ENCODE data around the gene ZBTB21. TPM values are rescaled to one million over a fixed set of nuclear protein-coding genes. Genes with fewer than 3 reads are reported as not detected.

The ZBTB21 gene
- total RNA-seq, 2 experiments from 2014 or later, result 30.7 to 32.9 TPM

GRCh38 chr21:42039470-42039901 lies 29.3 kb upstream of the ZBTB21 start:
- ATAC-seq (no peak), DNase-seq (no peak)
- Mint-ChIP-seq H3K27me3 (no peaks in the 10 kb centered on the region), H3K27ac (no peak overlapping the region), H3K4me3 (no peak overlapping the region), H3K36me3 (ENCODE audit: low read depth) (no peaks in the 10 kb centered on the region), H3K9me3 (ENCODE audit: low read depth) (no peaks in the 10 kb centered on the region), H3K4me1 (peaks cover 2% of the 10 kb centered on the region)
- intact Hi-C loops (cut with DNase I, micrococcal nuclease), result no loop called here
- POLR2A ChIA-PET, result no interaction called here
- CTCF ChIA-PET, result interaction anchor here (0.6 kb wide), 1 partner anchor 181 kb away, joined by 5 read pairs; no protein-coding TSS in a partner anchor

DNA sequence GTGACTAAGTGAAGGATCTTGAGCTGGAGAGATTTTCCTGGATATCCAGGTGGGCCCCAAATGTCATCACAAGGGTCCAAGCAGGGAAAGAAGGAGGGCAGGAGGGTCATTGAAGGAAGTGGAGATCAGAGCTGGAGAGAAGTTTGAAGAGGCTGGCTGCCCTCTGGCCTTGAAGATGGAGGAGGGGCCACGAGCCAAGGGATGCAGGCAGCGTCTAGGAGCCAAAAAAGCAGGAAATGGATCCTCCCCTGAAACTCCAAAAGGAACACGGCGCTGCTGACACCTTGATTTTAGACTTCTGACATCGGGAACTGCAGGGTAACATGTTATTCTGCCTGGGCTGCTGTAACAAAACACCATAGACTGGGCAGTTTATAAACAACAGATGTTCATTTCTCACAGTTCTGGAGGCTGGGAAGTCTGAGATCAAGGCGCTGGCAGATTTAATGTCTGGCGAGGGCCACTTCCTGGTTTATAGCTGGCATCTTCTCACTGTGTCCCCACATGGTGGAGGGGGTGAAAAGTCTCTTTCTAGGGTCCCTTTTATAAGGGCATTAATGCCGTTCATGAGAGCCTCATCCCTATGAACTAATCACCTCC lies 28.8 kb upstream of the ZBTB21 start:
- Mint-ChIP-seq H3K27me3 (no peaks in the 10 kb centered on the region), H3K27ac (no peak overlapping the region), H3K4me3 (no peak overlapping the region), H3K4me1 (peaks cover 2% of the 10 kb centered on the region), H3K36me3 (ENCODE audit: low read depth) (no peaks in the 10 kb centered on the region), H3K9me3 (ENCODE audit: low read depth) (no peaks in the 10 kb centered on the region)
- intact Hi-C loops (cut with DNase I, micrococcal nuclease), result no loop called here
- DNase-seq (no peak), ATAC-seq (no peak)
- ChIA-PET POLR2A (no interaction called here), CTCF (interaction anchor here (0.6 to 1.0 kb wide), 3 partner anchors 37 to 181 kb away, joined by 3 to 5 read pairs (median 5); no protein-coding TSS in a partner anchor)

DNA sequence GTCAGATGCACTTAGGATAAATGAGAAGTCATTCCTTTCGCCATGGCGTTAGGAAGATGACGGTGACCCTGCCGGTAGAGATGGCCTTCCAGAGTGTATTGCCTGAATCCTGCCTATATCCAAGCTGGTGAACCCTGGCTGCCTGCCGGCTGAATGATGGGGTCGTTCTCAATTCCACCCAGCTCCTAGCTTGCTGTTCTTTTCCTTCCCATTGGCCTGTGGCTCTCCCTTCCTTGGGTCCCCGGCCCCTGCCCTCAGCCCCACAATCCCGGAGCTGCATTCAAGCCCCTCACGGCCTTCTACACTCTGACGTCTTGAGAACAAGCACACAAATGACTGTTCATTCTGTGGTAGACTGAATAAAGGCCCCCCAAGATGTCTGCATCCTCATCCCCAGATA lies 28.2 kb upstream of the ZBTB21 start:
- Mint-ChIP-seq H3K27me3 (no peaks in the 10 kb centered on the region), H3K9me3 (ENCODE audit: low read depth) (no peaks in the 10 kb centered on the region), H3K36me3 (ENCODE audit: low read depth) (no peaks in the 10 kb centered on the region), H3K27ac (no peak overlapping the region), H3K4me1 (peaks cover 2% of the 10 kb centered on the region), H3K4me3 (no peak overlapping the region)
- no peak for DNase-seq
- ChIA-PET CTCF (interaction anchor here (0.8 to 1.0 kb wide), 3 partner anchors 37 to 70 kb away, joined by 3 to 4 read pairs (median 3); no protein-coding TSS in a partner anchor), POLR2A (no interaction called here)
- no peak for ATAC-seq
- intact Hi-C loops (cut with DNase I, micrococcal nuclease), result no loop called here

GRCh38 chr21:42037943-42038342 lies 27.8 kb upstream of the ZBTB21 start:
- intact Hi-C loops (cut with DNase I, micrococcal nuclease), result no loop called here
- ATAC-seq, result no peak
- no peaks in the 10 kb centered on the region for H3K9me3 Mint-ChIP-seq (ENCODE audit: low read depth)

DNA sequence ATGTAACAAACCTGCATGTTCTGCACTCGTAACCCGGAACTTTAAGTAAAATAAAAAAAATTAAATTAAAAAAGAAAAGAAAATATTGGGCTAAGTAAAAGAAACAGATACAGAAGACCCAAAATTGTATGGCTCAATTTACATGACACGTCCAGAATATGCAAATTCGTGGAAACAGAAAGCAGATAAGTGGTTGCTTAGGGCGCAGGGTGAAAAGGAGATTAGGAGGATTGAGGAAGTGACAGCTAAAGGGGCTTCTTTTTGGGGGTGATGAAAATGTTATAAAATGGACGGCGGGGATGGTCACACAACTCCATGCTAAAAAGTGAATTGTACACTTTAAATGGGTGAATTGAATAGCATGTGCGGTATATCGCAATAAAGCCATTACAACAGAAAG lies 27.4 kb upstream of the ZBTB21 start:
- POLR2A ChIA-PET, result no interaction called here
- H3K9me3 Mint-ChIP-seq (ENCODE audit: low read depth), result no peaks in the 10 kb centered on the region
- ATAC-seq (no peak), DNase-seq (no peak)
- intact Hi-C loops (cut with DNase I, micrococcal nuclease), result no loop called here
- H3K4me3 Mint-ChIP-seq, result no peak overlapping the region
- H3K4me1 Mint-ChIP-seq, result peaks cover 2% of the 10 kb centered on the region
- no peaks in the 10 kb centered on the region for H3K27me3 Mint-ChIP-seq
- H3K36me3 Mint-ChIP-seq (ENCODE audit: low read depth), result no peaks in the 10 kb centered on the region
- no peak overlapping the region for H3K27ac Mint-ChIP-seq
- CTCF ChIA-PET, result interaction anchor here (1.0 kb wide), 1 partner anchor 38 kb away, joined by 4 read pairs; no protein-coding TSS in a partner anchor

More at GRCh38 chr21:42037943-42038342, 27.8 kb upstream of the ZBTB21 start:
- Mint-ChIP-seq H3K36me3 (ENCODE audit: low read depth) (no peaks in the 10 kb centered on the region), H3K4me3 (no peak overlapping the region), H3K27me3 (no peaks in the 10 kb centered on the region), H3K27ac (no peak overlapping the region), H3K4me1 (peaks cover 2% of the 10 kb centered on the region)
- CTCF ChIA-PET, result interaction anchor here (0.8 to 1.0 kb wide), 3 partner anchors 36 to 70 kb away, joined by 3 to 4 read pairs (median 3); no protein-coding TSS in a partner anchor
- POLR2A ChIA-PET, result no interaction called here
- no peak for DNase-seq

GRCh38 chr21:42036313-42036712 lies 26.2 kb upstream of the ZBTB21 start:
- no peak overlapping the region for H3K4me3 Mint-ChIP-seq
- ATAC-seq, result no peak
- DNase-seq, result no peak
- CTCF ChIA-PET, result interaction anchor here (0.7 kb wide), 1 partner anchor 375 kb away, joined by 3 read pairs; no protein-coding TSS in a partner anchor
- no peaks in the 10 kb centered on the region for H3K27me3 Mint-ChIP-seq
- POLR2A ChIA-PET, result no interaction called here
- intact Hi-C loops (cut with DNase I, micrococcal nuclease), result no loop called here
- H3K36me3 Mint-ChIP-seq (ENCODE audit: low read depth), result no peaks in the 10 kb centered on the region
- no peaks in the 10 kb centered on the region for H3K9me3 Mint-ChIP-seq (ENCODE audit: low read depth)
- no peak overlapping the region for H3K27ac Mint-ChIP-seq
- peaks cover 2% of the 10 kb centered on the region for H3K4me1 Mint-ChIP-seq

DNA sequence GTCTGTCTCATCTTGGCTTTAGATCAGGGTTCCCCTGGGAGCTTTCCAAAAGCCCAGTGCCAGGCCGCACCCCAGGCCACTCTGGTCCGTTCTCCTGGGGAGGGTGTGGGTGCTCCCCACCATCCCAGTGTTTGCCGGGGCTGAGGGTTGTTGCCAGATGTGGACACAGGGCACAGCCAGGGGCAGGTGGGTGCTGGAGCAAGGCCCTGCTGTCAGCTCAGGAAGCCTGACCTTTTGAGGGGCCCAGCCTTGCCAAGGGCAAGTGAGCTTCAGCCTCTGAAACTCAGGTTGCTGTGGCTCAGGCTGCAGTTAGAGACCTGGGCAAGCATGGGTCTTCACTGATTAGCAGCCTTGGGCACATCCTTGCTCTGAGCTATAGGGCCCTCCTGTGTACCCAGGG lies 22.8 kb upstream of the ZBTB21 start:
- ATAC-seq (no peak), DNase-seq (no peak)
- intact Hi-C loops (cut with DNase I, micrococcal nuclease), result no loop called here
- Mint-ChIP-seq H3K9me3 (ENCODE audit: low read depth) (no peaks in the 10 kb centered on the region), H3K27me3 (no peaks in the 10 kb centered on the region), H3K4me3 (no peak overlapping the region), H3K36me3 (ENCODE audit: low read depth) (no peaks in the 10 kb centered on the region), H3K27ac (no peak overlapping the region), H3K4me1 (no peaks in the 10 kb centered on the region)
- ChIA-PET CTCF (interaction anchor here (0.6 to 0.8 kb wide), 3 partner anchors 226 to 655 kb away, joined by 3 to 4 read pairs (median 3); no protein-coding TSS in a partner anchor), POLR2A (no interaction called here)

GRCh38 chr21:42032266-42032665 lies 22.1 kb upstream of the ZBTB21 start:
- no peak for ATAC-seq
- no peaks in the 10 kb centered on the region for H3K27me3 Mint-ChIP-seq
- DNase-seq, result no peak
- intact Hi-C loops (cut with DNase I, micrococcal nuclease), result no loop called here
- no peaks in the 10 kb centered on the region for H3K36me3 Mint-ChIP-seq (ENCODE audit: low read depth)
- H3K27ac Mint-ChIP-seq, result no peak overlapping the region
- ChIA-PET POLR2A (no interaction called here), CTCF (interaction anchor here (0.6 kb wide), 1 partner anchor 146 kb away, joined by 5 read pairs; no protein-coding TSS in a partner anchor)
- no peaks in the 10 kb centered on the region for H3K4me1 Mint-ChIP-seq
- H3K9me3 Mint-ChIP-seq (ENCODE audit: low read depth), result no peaks in the 10 kb centered on the region
- H3K4me3 Mint-ChIP-seq, result no peak overlapping the region

DNA sequence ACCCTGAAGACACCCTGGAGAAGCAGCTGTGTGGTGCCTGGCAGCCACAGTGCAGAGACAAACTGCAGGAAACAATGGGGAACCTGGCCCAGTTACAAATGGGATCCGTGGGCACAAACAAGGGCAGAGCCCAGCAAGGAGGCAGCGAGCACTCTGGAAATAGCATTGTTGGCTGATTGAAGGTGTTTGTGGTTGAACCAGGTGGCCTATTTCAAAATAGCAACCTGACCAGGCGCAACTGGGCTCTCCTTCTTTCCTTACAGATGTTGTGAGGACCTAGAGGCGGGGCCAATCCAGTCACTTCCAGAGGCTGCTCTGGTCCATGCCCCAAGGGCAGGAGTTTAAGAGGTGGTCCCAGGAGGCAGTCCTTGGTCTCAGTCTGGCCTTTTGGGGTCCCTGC lies 21.7 kb upstream of the ZBTB21 start:
- ATAC-seq, result no peak
- no peaks in the 10 kb centered on the region for H3K36me3 Mint-ChIP-seq (ENCODE audit: low read depth)
- no peaks in the 10 kb centered on the region for H3K9me3 Mint-ChIP-seq (ENCODE audit: low read depth)
- CTCF ChIA-PET, result interaction anchor here (0.6 kb wide), 1 partner anchor 147 kb away, joined by 5 read pairs; no protein-coding TSS in a partner anchor
- no peak overlapping the region for H3K4me3 Mint-ChIP-seq
- H3K4me1 Mint-ChIP-seq, result no peaks in the 10 kb centered on the region
- peaks cover under 1% of the 10 kb centered on the region for H3K27me3 Mint-ChIP-seq
- no peak for DNase-seq
- POLR2A ChIA-PET, result no interaction called here
- H3K27ac Mint-ChIP-seq, result no peak overlapping the region
- intact Hi-C loops (cut with DNase I, micrococcal nuclease), result no loop called here

GRCh38 chr21:42031241-42031640 lies 21.1 kb upstream of the ZBTB21 start:
- intact Hi-C loops (cut with DNase I, micrococcal nuclease), result no loop called here
- H3K4me1 Mint-ChIP-seq, result no peaks in the 10 kb centered on the region
- no peak for ATAC-seq

DNA sequence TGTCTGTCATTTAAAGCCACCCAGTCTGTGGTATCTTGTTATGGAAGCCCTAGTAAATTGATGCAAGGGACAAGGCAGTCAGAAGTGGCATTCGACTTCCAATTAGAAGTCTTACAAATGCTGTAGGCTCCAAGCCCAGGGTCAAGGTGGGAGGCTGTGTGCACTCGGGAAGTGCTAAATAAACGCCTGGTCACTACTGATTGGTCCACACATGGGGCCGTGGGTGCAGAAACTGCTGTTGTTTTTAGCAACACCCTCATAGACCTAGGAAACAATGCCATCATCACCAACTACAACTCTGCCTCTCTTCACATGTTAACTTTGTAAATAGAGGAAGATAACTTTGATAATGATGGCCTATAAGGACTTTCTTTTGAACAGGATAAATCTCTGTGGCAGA lies 20.2 kb upstream of the ZBTB21 start:
- ChIA-PET POLR2A (no interaction called here), CTCF (no interaction called here)
- Mint-ChIP-seq H3K36me3 (ENCODE audit: low read depth) (no peaks in the 10 kb centered on the region), H3K27me3 (peaks cover 3% of the 10 kb centered on the region), H3K4me3 (no peak overlapping the region), H3K9me3 (ENCODE audit: low read depth) (no peaks in the 10 kb centered on the region), H3K27ac (no peak overlapping the region), H3K4me1 (no peaks in the 10 kb centered on the region)
- DNase-seq, result no peak
- no peak for ATAC-seq
- intact Hi-C loops (cut with DNase I, micrococcal nuclease), result no loop called here

More at GRCh38 chr21:42031241-42031640, 21.1 kb upstream of the ZBTB21 start:
- Mint-ChIP-seq H3K4me3 (no peak overlapping the region), H3K27me3 (peaks cover 3% of the 10 kb centered on the region), H3K9me3 (ENCODE audit: low read depth) (no peaks in the 10 kb centered on the region), H3K27ac (no peak overlapping the region), H3K36me3 (ENCODE audit: low read depth) (no peaks in the 10 kb centered on the region)
- ChIA-PET POLR2A (no interaction called here), CTCF (no interaction called here)
- no peak for DNase-seq

DNA sequence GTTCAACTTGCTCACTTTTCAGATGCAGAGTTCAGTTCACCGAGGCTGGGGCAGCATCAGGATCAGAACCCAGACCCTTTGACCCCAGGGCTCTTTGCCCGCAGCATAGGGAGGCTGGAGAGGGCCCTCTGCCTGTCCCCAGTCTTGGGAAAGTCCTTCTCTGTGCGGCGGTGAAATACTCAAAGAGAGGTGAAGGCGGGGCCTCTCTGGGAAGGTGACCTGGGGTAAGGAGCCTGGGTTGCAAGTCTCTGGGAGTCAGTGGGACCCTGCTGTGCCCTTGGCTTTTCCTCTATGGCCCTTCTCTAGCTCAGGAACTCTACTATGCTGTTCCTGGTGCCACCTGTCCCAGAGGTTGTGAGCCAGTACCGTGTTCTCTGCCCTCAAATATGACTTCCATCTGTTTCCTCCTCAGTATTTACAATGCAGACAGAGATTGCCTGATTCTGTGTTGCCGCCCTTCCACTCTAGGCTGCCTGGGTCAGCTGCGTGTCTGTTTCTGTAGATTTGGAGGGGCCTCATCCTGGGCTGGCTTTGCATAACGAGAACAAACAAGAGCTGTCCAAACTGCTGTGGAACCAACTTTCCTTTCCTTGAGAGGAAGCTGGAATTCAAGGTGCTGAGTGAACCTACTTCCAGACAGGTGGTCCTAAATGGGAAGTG lies 18.7 kb upstream of the ZBTB21 start:
- Mint-ChIP-seq H3K36me3 (ENCODE audit: low read depth) (no peaks in the 10 kb centered on the region), H3K4me1 (no peaks in the 10 kb centered on the region), H3K4me3 (no peak overlapping the region), H3K27ac (no peak overlapping the region), H3K9me3 (ENCODE audit: low read depth) (no peaks in the 10 kb centered on the region), H3K27me3 (peaks cover 3% of the 10 kb centered on the region)
- ChIA-PET CTCF (interaction anchor here (0.8 kb wide), 1 partner anchor 230 kb away, joined by 3 read pairs; no protein-coding TSS in a partner anchor), POLR2A (no interaction called here)
- intact Hi-C loops (cut with DNase I, micrococcal nuclease), result no loop called here
- DNase-seq, result no peak
- ATAC-seq, result no peak

Data from activated CD4-positive, alpha-beta T cell treated with anti-CD3 and anti-CD28 coated beads for 36 hours (primary cell).